Dermis microvascular lymphatic vessel endothelial cell (primary cell): ENCODE results near the gene ARHGEF40. TPM values are rescaled to one million over a fixed set of nuclear protein-coding genes. Genes with fewer than 3 reads are reported as not detected.
"Not testable (repeated sequence)": the region's sequence is repeated elsewhere in the genome, so short reads cannot be mapped to it uniquely, and the experiment has no call there.

Experiments
- DNase-seq, 2 donors: peaks; one replicate each; pipeline versions ENCODE4 v3.0.0 to v3.0.0-alpha.2; 2010; ENCODE audit warnings: low read depth in 2 of 2
- total RNA-seq: library from RNA; depleted of rRNA; stranded (reverse); fragments of >200 nt; gene quantifications from 2 replicates; pipeline ENCODE4 v1.2.1, GENCODE V29; 2014

Gene ARHGEF40
- total RNA-seq, 1 donor from 2014 or later, result 6.2 TPM

- peak; percentile 52 to 61 for DNase-seq
These were observed 30.3 kb upstream of the ARHGEF40 start for GRCh38 chr14:21039585-21040369.

- DNase-seq, result no peak
These were observed 29.7 kb upstream of the ARHGEF40 start for GRCh38 chr14:21040370-21040925.

GRCh38 chr14:21040941-21041340 lies 29.2 kb upstream of the ARHGEF40 start:
- DNase-seq, result not testable (repeated sequence)

GRCh38 chr14:21041676-21042433 lies 28.2 kb upstream of the ARHGEF40 start, which contains the start of gene RNASE7:
Gene RNASE7 (plus strand): TSS chr14:21042362. CDS start chr14:21042993, 631 bp downstream.
- DNase-seq, result peak in 1 of 2 donors; percentile 18

GRCh38 chr14:21042918-21043317 lies 27.2 kb upstream of the ARHGEF40 start:
- no peak for DNase-seq

- no peak for DNase-seq
These were observed 26.6 kb upstream of the ARHGEF40 start for GRCh38 chr14:21043387-21043973.

GRCh38 chr14:21043974-21044618 lies 26.0 kb upstream of the ARHGEF40 start:
- no peak for DNase-seq

GRCh38 chr14:21047378-21047781 lies 22.7 kb upstream of the ARHGEF40 start:
- no peak for DNase-seq

- no peak for DNase-seq
These were observed 21.5 kb upstream of the ARHGEF40 start for GRCh38 chr14:21048638-21049037.

GRCh38 chr14:21049271-21049673 lies 20.8 kb upstream of the ARHGEF40 start:
- DNase-seq, result no peak

- no peak for DNase-seq
These were observed 19.5 kb upstream of the ARHGEF40 start for GRCh38 chr14:21050597-21050996.

- DNase-seq, result no peak
These were observed 16.7 kb upstream of the ARHGEF40 start for GRCh38 chr14:21053184-21054122.

GRCh38 chr14:21054123-21054767 lies 15.9 kb upstream of the ARHGEF40 start:
- DNase-seq, result no peak

- no peak for DNase-seq
These were observed 15.3 kb upstream of the ARHGEF40 start for GRCh38 chr14:21054768-21055145.

- DNase-seq, result no peak
These were observed 14.5 kb upstream of the ARHGEF40 start for GRCh38 chr14:21055432-21056117.

GRCh38 chr14:21056520-21057163 lies 13.5 kb upstream of the ARHGEF40 start:
- no peak for DNase-seq

- no peak for DNase-seq
These were observed 12.1 kb upstream of the ARHGEF40 start, which contains the start of gene RNASE8 for GRCh38 chr14:21057803-21058675. Gene RNASE8 (plus strand): TSS chr14:21057822. CDS start chr14:21057893, 71 bp downstream.

- no peak for DNase-seq
These were observed 11.2 kb upstream of the ARHGEF40 start for GRCh38 chr14:21058903-21059302.
